ENCODE measurements around the gene ZNF83.
A peak's percentile ranks its signal among the peaks of the same experiment; 100 is the strongest.
"Not testable (repeated sequence)": the region's sequence is repeated elsewhere in the genome, so short reads cannot be mapped to it uniquely, and the experiment has no call there.

The ZNF83 gene

DNA sequence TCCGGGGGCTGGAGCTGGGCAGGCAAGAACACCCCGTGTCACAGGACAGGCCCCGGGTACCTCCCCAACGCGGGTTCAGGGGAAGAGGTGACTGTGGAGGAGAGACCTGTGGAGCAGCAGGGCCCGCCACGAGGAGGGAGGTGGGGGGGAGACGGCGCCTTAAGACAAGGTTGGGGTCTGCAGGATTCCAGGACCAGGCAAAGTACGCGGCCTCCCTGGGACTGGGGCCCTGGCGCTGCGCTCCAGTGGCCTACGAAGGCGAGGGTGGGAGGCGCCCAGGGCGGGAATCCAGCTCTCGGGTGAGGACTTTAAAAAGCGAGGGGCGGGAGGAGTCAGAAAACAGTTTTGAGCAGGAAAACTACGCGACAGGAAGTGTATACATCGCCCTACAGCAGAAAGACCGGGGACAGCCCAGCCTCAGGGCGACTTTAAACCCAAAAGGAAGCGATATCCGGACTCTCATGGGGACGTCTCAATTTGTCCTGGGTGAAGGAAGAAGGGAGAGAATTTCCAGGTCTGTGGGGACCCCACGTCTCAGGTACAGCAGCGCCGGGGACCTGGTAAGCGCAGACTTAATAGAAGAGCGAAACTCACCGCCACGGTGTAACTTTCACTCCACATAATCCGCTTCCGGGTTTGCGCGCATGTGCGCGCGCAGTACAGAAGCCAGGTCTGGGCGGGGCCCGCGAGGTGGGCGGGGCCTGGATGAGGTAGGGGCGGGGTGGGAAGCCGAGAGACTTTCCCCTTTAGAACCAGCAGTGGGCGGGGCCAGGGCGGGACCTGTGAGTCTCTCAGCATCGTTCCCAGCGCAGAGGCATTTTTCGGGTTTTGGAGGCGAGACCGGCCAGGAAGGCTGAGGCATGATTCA, at the start of gene ZNF83:
ZNF83 (minus strand) TSS at position 638 of the 868 bp plus-strand sequence.
- DNase-seq (ENCODE audit: low spot score): peak; percentile 98

- DNase-seq (ENCODE audit: low spot score): no peak
Observed at GRCh38 chr19:52687684-52688083, 49.5 kb upstream of the ZNF83 start.

GRCh38 chr19:52685811-52686210, 47.7 kb upstream of the ZNF83 start:
- DNase-seq (ENCODE audit: low spot score): no peak

GRCh38 chr19:52681216-52681615, 43.1 kb upstream of the ZNF83 start:
- DNase-seq (ENCODE audit: low spot score): not testable (repeated sequence)

- no peak for DNase-seq (ENCODE audit: low spot score)
Observed at GRCh38 chr19:52679598-52679997, 41.4 kb upstream of the ZNF83 start.

GRCh38 chr19:52675239-52675638, 37.1 kb upstream of the ZNF83 start:
- not testable (repeated sequence) for DNase-seq (ENCODE audit: low spot score)

- DNase-seq (ENCODE audit: low spot score): no peak
Observed at GRCh38 chr19:52673014-52673413, 34.9 kb upstream of the ZNF83 start.

GRCh38 chr19:52670046-52670445, 31.9 kb upstream of the ZNF83 start:
- no peak for DNase-seq (ENCODE audit: low spot score)

DNA sequence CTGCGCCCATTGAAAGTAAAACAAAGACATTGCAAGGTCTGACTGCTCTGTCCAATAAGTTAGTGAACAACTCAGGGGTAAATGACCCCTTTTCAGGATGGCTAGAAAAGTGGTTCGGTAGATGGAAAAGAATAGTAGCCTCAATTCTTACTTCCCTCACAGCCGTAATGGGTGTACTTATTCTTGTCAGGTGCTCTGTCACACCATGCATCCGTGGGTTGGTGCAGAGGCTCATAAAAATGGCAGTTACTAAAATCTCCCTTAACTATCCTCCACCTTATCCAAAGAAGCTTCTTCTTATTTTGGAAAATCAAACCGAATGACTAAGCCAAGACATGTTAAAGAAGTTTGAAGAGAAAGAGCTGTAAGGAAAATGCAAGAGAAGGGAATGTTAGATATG, 31.4 kb upstream of the ZNF83 start:
- DNase-seq (ENCODE audit: low spot score): no peak

DNA sequence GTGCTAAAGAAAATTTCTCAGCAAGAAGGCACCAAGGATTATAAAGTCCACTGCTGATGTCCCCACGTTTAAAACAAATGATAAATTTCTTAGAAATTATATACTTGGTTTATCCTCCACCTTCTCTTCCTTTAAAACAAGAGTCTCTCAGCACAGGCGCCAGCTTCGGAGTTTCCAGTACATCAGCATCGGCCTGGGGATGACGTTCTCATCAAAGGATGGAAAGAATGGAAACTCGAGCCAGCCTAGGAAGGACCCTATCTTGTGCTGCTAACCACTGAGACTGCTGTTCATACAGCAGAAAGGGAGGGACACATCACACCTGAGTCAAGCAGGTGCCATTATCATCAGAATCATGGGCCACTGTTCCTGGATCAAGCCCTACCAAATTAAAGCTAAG, 29.8 kb upstream of the ZNF83 start:
- DNase-seq (ENCODE audit: low spot score): no peak

DNA sequence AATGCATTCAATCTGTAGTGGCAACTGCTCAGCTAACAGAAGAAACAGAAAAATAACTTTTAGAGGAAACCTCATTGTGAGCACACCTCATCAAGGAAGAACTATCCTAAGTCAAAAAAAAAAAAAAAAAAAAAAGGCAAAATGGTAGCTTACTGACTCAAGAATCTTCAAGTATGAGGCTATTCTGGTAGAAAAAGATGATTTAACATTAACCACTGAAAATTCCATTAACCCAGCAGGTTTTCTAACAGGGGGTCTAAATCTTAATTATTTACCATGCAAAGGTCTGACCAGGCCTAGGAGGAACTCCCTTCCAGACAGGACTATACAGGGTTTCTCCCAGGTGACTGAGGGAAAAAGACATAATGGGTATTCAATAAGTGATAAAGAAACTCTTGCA, 28.4 kb upstream of the ZNF83 start:
- DNase-seq (ENCODE audit: low spot score): no peak

GRCh38 chr19:52665529-52665928, 27.4 kb upstream of the ZNF83 start:
- DNase-seq (ENCODE audit: low spot score): no peak

DNA sequence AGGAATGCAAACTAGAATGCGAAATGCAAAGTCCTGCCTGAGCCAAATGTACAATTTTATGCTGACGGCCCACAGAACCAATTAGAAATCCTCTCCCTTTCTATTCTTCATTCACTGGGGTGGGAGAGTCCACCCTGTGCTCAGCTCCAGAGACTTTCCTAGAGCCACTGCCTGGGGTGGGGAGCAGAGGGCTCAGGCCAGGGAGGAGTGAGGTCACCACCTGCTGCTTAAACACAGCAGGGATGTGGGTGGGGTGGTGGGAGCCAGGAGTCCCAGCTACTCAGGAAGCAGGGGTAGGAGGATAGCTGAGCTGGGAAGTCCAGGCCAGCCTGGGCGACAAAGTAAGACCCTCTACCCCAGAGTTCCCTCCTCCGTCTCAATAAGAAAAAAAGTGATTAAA, 26.9 kb upstream of the ZNF83 start:
- no peak for DNase-seq (ENCODE audit: low spot score)

- DNase-seq (ENCODE audit: low spot score): no peak
Observed at GRCh38 chr19:52664461-52664860, 26.3 kb upstream of the ZNF83 start.

- DNase-seq (ENCODE audit: low spot score): no peak
Observed at GRCh38 chr19:52662631-52663030, 24.5 kb upstream of the ZNF83 start.

GRCh38 chr19:52660981-52661380, 22.8 kb upstream of the ZNF83 start:
- no peak for DNase-seq (ENCODE audit: low spot score)

DNA sequence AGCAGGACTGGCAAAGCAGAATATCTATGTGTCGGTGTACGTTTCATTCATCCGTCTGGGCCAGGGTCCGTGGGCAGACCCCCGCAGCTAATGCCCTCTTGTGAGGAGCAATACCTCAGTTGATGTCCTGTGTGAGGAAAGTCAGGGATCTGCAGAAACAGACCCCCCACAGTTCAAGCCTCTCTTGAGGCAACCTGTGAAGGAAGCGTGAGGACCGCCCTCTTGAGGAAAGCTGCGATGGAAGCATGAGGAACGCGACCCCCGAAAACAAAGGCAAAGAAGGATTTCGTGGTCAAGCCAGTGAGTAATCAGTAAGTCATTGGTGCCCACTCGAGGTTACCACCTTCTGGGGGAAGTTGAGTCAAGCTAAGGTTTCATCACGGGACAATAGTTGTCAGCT, 20.9 kb upstream of the ZNF83 start:
- no peak for DNase-seq (ENCODE audit: low spot score)

DNA sequence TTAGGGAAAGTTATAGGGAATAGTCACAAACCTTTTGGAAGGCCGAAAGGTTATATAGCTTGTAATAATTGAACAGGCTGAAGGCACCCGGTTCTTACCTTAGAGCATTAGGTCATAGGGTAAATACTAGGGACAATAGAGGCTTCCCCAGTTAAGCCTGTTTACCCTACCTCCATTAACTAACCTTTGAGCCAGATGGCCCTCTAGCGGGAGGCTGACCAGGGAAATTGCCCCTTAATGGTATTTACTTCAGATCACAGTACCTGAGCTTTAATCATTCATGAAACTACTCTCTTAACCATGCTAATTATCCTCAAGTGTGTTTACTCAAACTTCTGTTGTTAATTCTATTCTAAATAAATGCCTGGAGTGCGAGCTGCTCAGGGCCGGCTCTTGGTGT, 20.4 kb upstream of the ZNF83 start:
- no peak for DNase-seq (ENCODE audit: low spot score)

- DNase-seq (ENCODE audit: low spot score): no peak
Observed at GRCh38 chr19:52653161-52653560, 15.0 kb upstream of the ZNF83 start.

GRCh38 chr19:52651956-52652355, 13.8 kb upstream of the ZNF83 start:
- no peak for DNase-seq (ENCODE audit: low spot score)

DNA sequence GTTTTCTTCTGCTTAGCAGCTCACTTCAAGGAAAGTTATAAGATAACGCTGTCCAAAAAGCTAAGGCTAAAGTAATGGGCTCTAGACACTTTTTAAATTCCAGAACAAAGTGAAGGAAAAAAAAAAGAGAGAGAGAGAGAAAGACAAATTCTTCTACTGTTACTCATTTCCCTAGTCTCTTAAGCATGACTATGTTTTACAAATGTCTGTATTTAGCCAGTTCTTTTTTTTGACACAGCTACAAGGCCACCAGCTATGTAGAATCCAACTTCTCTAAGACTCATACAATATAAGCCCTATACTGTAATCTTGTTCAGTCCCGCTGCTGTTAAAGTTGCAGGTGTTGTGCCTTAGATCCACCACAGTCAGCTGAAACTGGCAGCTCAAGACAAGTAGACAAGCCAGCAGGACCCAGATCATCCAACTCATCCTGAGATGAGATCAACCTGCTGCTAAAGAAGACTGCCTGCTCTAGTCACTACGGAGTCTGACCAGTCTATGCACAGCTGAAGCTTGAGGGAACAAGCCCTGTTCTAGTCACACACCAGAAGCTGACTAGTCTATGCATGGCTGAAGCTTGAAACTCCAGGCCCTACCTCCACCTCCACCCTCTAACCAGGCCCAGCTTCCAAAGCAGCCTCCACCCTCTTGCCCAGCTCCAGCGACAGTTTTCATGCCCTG, 10.3 kb upstream of the ZNF83 start:
- no peak for DNase-seq (ENCODE audit: low spot score)

GRCh38 chr19:52646571-52647217, 8.5 kb upstream of the ZNF83 start:
- no peak for DNase-seq (ENCODE audit: low spot score)

DNA sequence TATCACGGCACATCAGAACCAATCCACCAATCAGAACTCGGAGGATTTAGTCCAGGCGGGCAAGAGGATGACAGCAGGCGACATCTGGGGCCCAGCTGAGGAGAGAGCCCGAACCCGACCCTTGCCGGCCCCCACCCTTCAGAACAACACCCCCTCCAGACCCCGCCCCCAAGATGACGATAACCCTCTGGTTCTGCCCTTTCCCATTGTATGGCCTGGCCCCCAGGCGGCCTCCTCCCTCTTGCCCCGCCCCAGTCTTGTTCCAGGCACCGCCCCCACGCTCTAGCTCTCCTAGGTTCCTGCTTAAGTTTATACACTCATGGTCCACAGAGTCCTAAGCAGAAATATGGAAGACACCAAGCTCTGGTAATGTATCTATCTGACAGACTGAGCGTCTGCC, 2.8 kb upstream of the ZNF83 start:
- DNase-seq (ENCODE audit: low spot score): no peak

All from CD4-positive, alpha-beta T cell treated with Interleukin-15 for 4 hours (primary cell).